Esophagus muscularis mucosa (tissue), 3 donors: ENCODE measurements around the gene CNNM1.

Source experiments
- POLR2A ChIP-seq: fragments of 450-650 bp; IDR thresholded peaks from one replicate; pipeline ENCODE4 v1.6.1; 2017; ENCODE audit warnings: antibody characterized with exemption, moderate library complexity, mild to moderate bottlenecking, low read depth
- POLR2AphosphoS5 ChIP-seq, 2 donors: sonication (generic); formaldehyde crosslinking; IDR thresholded peaks; one replicate each; pipeline ENCODE4 v1.6.1; 2017; ENCODE audit warnings: antibody characterized with exemption in 2 of 2
- TF ChIP-seq, protein P1 (sequence below), 3 experiments: fragments of 200-600 bp in 2 of 3; fragments of 450-650 bp in 1 of 3; sonication (generic) in 2 of 3; IDR thresholded peaks; one replicate each; pipeline ENCODE4 v1.5.1; 2017 to 2019; ENCODE audit warnings: antibody characterized with exemption in 3 of 3, mild to moderate bottlenecking in 2 of 3, moderate library complexity in 1 of 3

DNA sequence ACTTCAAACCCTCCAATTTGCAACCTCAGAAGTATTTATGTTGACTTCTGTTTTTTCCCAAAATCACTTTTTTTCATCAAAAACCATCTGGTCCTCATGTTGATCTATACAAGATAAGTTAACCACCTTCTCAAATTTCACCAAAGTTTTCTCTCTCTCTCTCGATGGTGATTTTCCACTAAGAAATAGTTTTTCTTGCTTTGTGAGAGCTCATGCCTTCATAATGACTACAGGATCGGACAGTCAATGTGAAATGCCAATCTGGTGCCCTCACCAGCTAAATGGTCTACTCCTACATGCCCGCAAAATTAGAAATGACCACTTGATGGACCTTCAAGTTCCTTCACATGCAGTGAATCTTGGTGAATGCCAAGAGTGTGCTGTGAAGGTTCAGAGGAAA is 40.4 kb downstream of the CNNM1 start:
- TF ChIP-seq POLR2A (no peak), POLR2AphosphoS5 (IDR thresholded peaks at IDR 0.05) (no peak)
- TF ChIP-seq, protein P1, sequence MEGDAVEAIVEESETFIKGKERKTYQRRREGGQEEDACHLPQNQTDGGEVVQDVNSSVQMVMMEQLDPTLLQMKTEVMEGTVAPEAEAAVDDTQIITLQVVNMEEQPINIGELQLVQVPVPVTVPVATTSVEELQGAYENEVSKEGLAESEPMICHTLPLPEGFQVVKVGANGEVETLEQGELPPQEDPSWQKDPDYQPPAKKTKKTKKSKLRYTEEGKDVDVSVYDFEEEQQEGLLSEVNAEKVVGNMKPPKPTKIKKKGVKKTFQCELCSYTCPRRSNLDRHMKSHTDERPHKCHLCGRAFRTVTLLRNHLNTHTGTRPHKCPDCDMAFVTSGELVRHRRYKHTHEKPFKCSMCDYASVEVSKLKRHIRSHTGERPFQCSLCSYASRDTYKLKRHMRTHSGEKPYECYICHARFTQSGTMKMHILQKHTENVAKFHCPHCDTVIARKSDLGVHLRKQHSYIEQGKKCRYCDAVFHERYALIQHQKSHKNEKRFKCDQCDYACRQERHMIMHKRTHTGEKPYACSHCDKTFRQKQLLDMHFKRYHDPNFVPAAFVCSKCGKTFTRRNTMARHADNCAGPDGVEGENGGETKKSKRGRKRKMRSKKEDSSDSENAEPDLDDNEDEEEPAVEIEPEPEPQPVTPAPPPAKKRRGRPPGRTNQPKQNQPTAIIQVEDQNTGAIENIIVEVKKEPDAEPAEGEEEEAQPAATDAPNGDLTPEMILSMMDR (IDR thresholded peaks at IDR 0.05) = no peak
